Measurements from ENCODE around the gene CRISPLD2.
"Not testable (repeated sequence)": the region's sequence is repeated elsewhere in the genome, so short reads cannot be mapped to it uniquely, and the experiment has no call there.

CRISPLD2 gene

GRCh38 chr16:84856811-84857210 is 37.0 kb downstream of the CRISPLD2 start:
- not testable (repeated sequence) for DNase-seq (ENCODE audit: low read depth, low spot score)

- no peak for DNase-seq (ENCODE audit: low read depth, low spot score)
These were observed 39.9 kb downstream of the CRISPLD2 start for GRCh38 chr16:84859681-84860080.

- no peak for DNase-seq (ENCODE audit: low read depth, low spot score)
These were observed 40.6 kb downstream of the CRISPLD2 start for GRCh38 chr16:84860383-84860782.

- no peak for DNase-seq (ENCODE audit: low read depth, low spot score)
These were observed 41.9 kb downstream of the CRISPLD2 start for GRCh38 chr16:84861671-84862070.

- DNase-seq (ENCODE audit: low read depth, low spot score): no peak
These were observed 43.2 kb downstream of the CRISPLD2 start for GRCh38 chr16:84862804-84863480.

GRCh38 chr16:84863481-84863814 is 43.7 kb downstream of the CRISPLD2 start:
- DNase-seq (ENCODE audit: low read depth, low spot score): no peak

- no peak for DNase-seq (ENCODE audit: low read depth, low spot score)
These were observed 44.7 kb downstream of the CRISPLD2 start for GRCh38 chr16:84864326-84864955.

- no peak for DNase-seq (ENCODE audit: low read depth, low spot score)
These were observed 47.9 kb downstream of the CRISPLD2 start for GRCh38 chr16:84867696-84868095.

- no peak for DNase-seq (ENCODE audit: low read depth, low spot score)
These were observed 48.5 kb downstream of the CRISPLD2 start for GRCh38 chr16:84868328-84868727.

- no peak for DNase-seq (ENCODE audit: low read depth, low spot score)
These were observed 49.2 kb downstream of the CRISPLD2 start for GRCh38 chr16:84868829-84869472.

- no peak for DNase-seq (ENCODE audit: low read depth, low spot score)
These were observed 49.7 kb downstream of the CRISPLD2 start for GRCh38 chr16:84869473-84869845.

- DNase-seq (ENCODE audit: low read depth, low spot score): not testable (repeated sequence)
These were observed 53.2 kb downstream of the CRISPLD2 start for GRCh38 chr16:84872971-84873370.

- no peak for DNase-seq (ENCODE audit: low read depth, low spot score)
These were observed 54.2 kb downstream of the CRISPLD2 start for GRCh38 chr16:84874004-84874435.

GRCh38 chr16:84874553-84874952 is 54.8 kb downstream of the CRISPLD2 start:
- no peak for DNase-seq (ENCODE audit: low read depth, low spot score)

- DNase-seq (ENCODE audit: low read depth, low spot score): no peak
These were observed 55.2 kb downstream of the CRISPLD2 start for GRCh38 chr16:84874983-84875382.

GRCh38 chr16:84875846-84876245 is 56.1 kb downstream of the CRISPLD2 start:
- DNase-seq (ENCODE audit: low read depth, low spot score): no peak

GRCh38 chr16:84876873-84877606 is 57.3 kb downstream of the CRISPLD2 start:
- DNase-seq (ENCODE audit: low read depth, low spot score): no peak

GRCh38 chr16:84878770-84879169 is 59.0 kb downstream of the CRISPLD2 start:
- DNase-seq (ENCODE audit: low read depth, low spot score): no peak

GRCh38 chr16:84879569-84880487 is 60.0 kb downstream of the CRISPLD2 start:
- no peak for DNase-seq (ENCODE audit: low read depth, low spot score)

- peak; percentile 66 for DNase-seq (ENCODE audit: low read depth, low spot score)
These were observed 62.1 kb downstream of the CRISPLD2 start for GRCh38 chr16:84881702-84882521.

Measured in astrocyte of the hippocampus (primary cell).